Adrenal gland (tissue), 12 donors: ENCODE results near the gene KRTAP6-2. TPM values are rescaled to one million over a fixed set of nuclear protein-coding genes. Genes with fewer than 3 reads are reported as not detected.

Experiments used
- DNase-seq, 7 donors: peaks; one replicate each; pipeline ENCODE4 v3.0.0-alpha.2; 2019 to 2020
- H3K27ac ChIP-seq, 5 donors: fragments of 200-600 bp; sonication (generic) in 4 of 5; 1 replicate in 3 of 5; 2 replicates in 2 of 5; pipeline versions ENCODE4 v1.5.1 to v1.8.0; 2016 to 2020; ENCODE audit warnings: mild to moderate bottlenecking in 1 of 5
- H3K27me3 ChIP-seq: fragments of 200-600 bp; 2 replicates; pipeline ENCODE4 v1.8.0; 2021
- H3K36me3 ChIP-seq, 2 donors: fragments of 200-600 bp; replicated peaks in 1 of 2; 1 replicate in 1 of 2; 2 replicates in 1 of 2; pipeline versions ENCODE4 v1.5.1 to v1.8.0; 2018 to 2022
- H3K4me1 ChIP-seq, 2 donors: fragments of 200-600 bp; replicated peaks in 1 of 2; 1 replicate in 1 of 2; 2 replicates in 1 of 2; pipeline versions ENCODE4 v1.5.1 to v1.8.0; 2018 to 2021
- H3K4me3 ChIP-seq, 4 donors: fragments of 200-600 bp; sonication (generic) in 3 of 4; one replicate each; pipeline ENCODE4 v1.5.1; 2016 to 2018
- H3K9me3 ChIP-seq, 3 donors: fragments of 200-600 bp; sonication (generic) in 1 of 3; replicated peaks in 1 of 3; 1 replicate in 2 of 3; 2 replicates in 1 of 3; pipeline versions ENCODE4 v1.5.1 to v1.8.0; 2016 to 2021
- CTCF ChIP-seq, 6 experiments: fragments of 450-650 bp in 4 of 6; fragments of 200-600 bp in 2 of 6; sonication (generic) in 1 of 6; IDR thresholded peaks; 1 replicate in 5 of 6; 2 replicates in 1 of 6; pipeline versions ENCODE4 v1.5.1 to v1.8.0; 2016 to 2021; ENCODE audit warnings: antibody characterized with exemption in 6 of 6, mild to moderate bottlenecking in 2 of 6, moderate library complexity in 1 of 6
- POLR2A ChIP-seq, 2 donors: fragments of 450-650 bp; IDR thresholded peaks; one replicate each; pipeline ENCODE4 v1.6.1; 2017; ENCODE audit warnings: antibody characterized with exemption in 2 of 2, mild to moderate bottlenecking in 2 of 2, moderate library complexity in 1 of 2
- WGBS, 4 donors: extraction: QIAGEN DNeasy Blood & Tissue Kit in 2 of 4; methylation state at CpG; one replicate each; pipeline versions ENCODE4 v1.1.5 to v1.1.7; 2013 to 2017; 5-methylcytosine and 5-hydroxymethylcytosine counted together
- intact Hi-C, 2 donors: fragments of 100-400 bp; cut with DNase I; formaldehyde crosslinking; loops; one replicate each; pipeline versions ENCODE4 v1.14.1 to v1.15.0; 2022 to 2023
- polyA plus RNA-seq, 3 donors: library from polyadenylated mRNA; stranded (reverse); fragments of 200-250 nt in 2 of 3; fragments of 350-450 nt in 1 of 3; fragmentation: Illumina TruSeq in 1 of 3; extraction: RNeasy Lipid Tissue Mini Kit (QIAGEN cat#74804) in 1 of 3; gene quantifications; one replicate each; pipeline ENCODE4 v1.2.3, GENCODE V29; 2013 to 2014
- total RNA-seq, 9 donors: library from RNA; depleted of rRNA in 4 of 9; stranded (reverse); fragments of >200 nt in 4 of 9; fragments of 120-200 nt in 1 of 9; fragmentation: NEBNext Ultra II Directional in 1 of 9; extraction: Animal tissue kit (Norgen Biotek cat#: 25700) in 1 of 9; gene quantifications; one replicate each; pipeline versions ENCODE4 v1.1.0 to v1.2.4, GENCODE V29; 2013 to 2023
- donor health status: healthy with polysubstance abuse.
- donor health status: Bipolar disorder and iron deficiency.
- donor health status: DM: yes; HTN: yes; CAD: no.
- donor health status: DM: no; HTN: no; CAD: no.
- donor health status: DM: no; HTN: no; CAD: no.
- donor health status: DM: yes; HTN: yes; CAD: no.

KRTAP6-2 gene
- total and polyA plus RNA-seq, 12 donors, result not detected

DNA sequence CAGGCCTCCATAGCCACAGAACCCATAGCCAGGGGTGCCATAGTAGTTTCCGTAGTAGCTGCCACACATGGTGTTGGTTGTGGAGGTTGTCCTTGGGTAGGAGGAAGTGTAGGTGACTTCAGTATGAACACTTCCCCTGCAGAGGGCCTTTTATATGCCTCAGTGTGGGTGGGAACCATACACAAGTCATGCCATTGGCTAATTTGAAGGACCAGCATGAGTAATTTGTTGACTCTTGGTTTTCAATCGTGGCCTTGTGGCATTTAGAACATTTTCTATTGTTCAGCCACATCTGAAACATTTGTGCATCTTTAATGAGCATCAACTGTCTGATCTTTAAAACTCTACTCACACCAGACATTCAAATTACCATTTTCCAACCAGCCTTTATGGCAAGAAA, 15.1 kb upstream of the KRTAP6-2 start, which contains the start of gene KRTAP6-1:
Gene KRTAP6-1, minus strand, starts transcription at position 95 of the 400 bp plus-strand sequence. Its CDS starts 26 bp downstream, at position 69.
- intact Hi-C loops, result no loop called here

GRCh38 chr21:30612132-30612531, 13.4 kb upstream of the KRTAP6-2 start:
- no peak for DNase-seq
- Histone ChIP-seq H3K4me1 (no peaks in the 10 kb centered on the region), H3K4me3 (no peak overlapping the region), H3K36me3 (no peaks in the 10 kb centered on the region), H3K9me3 (no peaks in the 10 kb centered on the region), H3K27me3 (no peaks in the 10 kb centered on the region), H3K27ac (no peak overlapping the region)
- 64 to 88% (median 81%) methylated on average over 2 of the region's 2 CpGs for WGBS, 4 donors
- intact Hi-C loops, result no loop called here
- TF ChIP-seq POLR2A (IDR thresholded peaks at IDR 0.05) (no peak), CTCF (IDR thresholded peaks at IDR 0.05) (no peak)

More for the DNA sequence above, 15.1 kb upstream of the KRTAP6-2 start, which contains the start of gene KRTAP6-1:
- WGBS, 4 donors, result 69 to 80% (median 73%) methylated on average over 1 to 2 of the region's 2 CpGs
- TF ChIP-seq POLR2A (IDR thresholded peaks at IDR 0.05), result no peak
- TF ChIP-seq CTCF (IDR thresholded peaks at IDR 0.05), result no peak
- DNase-seq, result no peak
- Histone ChIP-seq H3K36me3 (no peaks in the 10 kb centered on the region), H3K9me3 (no peaks in the 10 kb centered on the region), H3K4me3 (no peak within 1 kb of the TSS), H3K27me3 (no peaks in the 10 kb centered on the region), H3K27ac (no peak within 1 kb of the TSS), H3K4me1 (no peaks in the 10 kb centered on the region)

DNA sequence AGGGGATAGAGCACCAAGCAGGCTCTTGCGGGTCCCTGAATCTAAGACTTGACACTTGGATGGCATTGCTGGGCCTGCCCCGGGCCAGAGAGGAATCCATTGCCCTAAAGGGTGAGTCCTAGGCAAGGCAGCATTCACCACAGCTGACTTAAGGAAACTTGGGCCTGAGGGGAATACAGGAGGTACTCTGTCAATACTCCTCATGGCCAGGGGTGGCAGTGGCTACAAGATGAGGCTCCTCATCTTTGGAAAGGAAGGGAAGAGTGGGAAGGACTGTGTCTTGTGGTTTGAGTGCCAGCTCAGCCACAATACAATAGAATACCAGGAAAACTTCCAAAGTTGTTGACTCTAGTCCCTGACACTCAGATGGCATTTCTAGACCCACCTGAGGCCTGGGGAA, 7.3 kb upstream of the KRTAP6-2 start:
- Histone ChIP-seq H3K4me3 (no peak overlapping the region), H3K36me3 (no peaks in the 10 kb centered on the region), H3K27ac (no peak overlapping the region), H3K4me1 (no peaks in the 10 kb centered on the region), H3K27me3 (no peaks in the 10 kb centered on the region), H3K9me3 (no peaks in the 10 kb centered on the region)
- TF ChIP-seq POLR2A (IDR thresholded peaks at IDR 0.05), result no peak
- no peak for TF ChIP-seq CTCF (IDR thresholded peaks at IDR 0.05)
- 78 to 100% (median 93%) methylated on average over 1 to 2 of the region's 2 CpGs for WGBS, 4 donors
- intact Hi-C loops, result no loop called here
- no peak for DNase-seq

DNA sequence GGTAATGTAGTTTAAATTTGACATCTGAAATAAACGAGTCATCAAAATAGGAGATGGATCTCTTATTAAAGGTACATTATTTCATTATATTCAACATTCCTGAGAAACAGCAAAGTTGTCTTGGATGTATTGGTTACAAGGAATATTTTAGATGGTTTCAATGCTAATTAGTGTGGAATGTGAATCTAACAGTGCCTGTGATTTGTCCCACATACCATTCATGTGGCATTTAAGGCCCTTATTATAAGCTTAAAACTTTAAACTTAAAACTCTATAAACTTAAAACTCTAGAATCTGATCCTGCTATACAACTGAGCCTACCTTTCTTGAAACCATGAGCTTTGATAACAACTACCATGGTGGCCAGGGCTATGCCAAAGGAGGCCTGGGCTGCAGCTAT, 2.1 kb upstream of the KRTAP6-2 start, which contains the start of gene KRTAP22-1:
Gene KRTAP22-1, plus strand, starts transcription at position 301 of the 400 bp plus-strand sequence.
- no peaks in the 10 kb centered on the region for H3K9me3 ChIP-seq
- H3K4me1 ChIP-seq, result no peaks in the 10 kb centered on the region
- no peaks in the 10 kb centered on the region for H3K36me3 ChIP-seq
- no peak within 1 kb of the TSS for H3K27ac ChIP-seq
- H3K27me3 ChIP-seq, result no peaks in the 10 kb centered on the region
- intact Hi-C loops, result no loop called here
- H3K4me3 ChIP-seq, result no peak within 1 kb of the TSS
- no peak for DNase-seq
- no peak for TF ChIP-seq POLR2A (IDR thresholded peaks at IDR 0.05)
- TF ChIP-seq CTCF (IDR thresholded peaks at IDR 0.05), result no peak
- WGBS, 4 donors, result 26 to 43% (median 39%) methylated on average over 1 of the region's 1 CpG
